Small intestine (tissue), 7 donors: ENCODE measurements around the gene RNF152. TPM values are rescaled to one million over a fixed set of nuclear protein-coding genes. Genes with fewer than 3 reads are reported as not detected.

ENCODE experiments used
- DNase-seq, 2 donors: peaks; one replicate each; pipeline versions ENCODE4 v3.0.0 to v3.0.0-alpha.2; 2013
- FAIRE-seq: peaks from 2 replicates; lab custom pipeline; 2012; peaks lifted over from hg19 to GRCh38; lab: Jason Lieb, UNC
- H3K27ac ChIP-seq, 3 donors: one replicate each; pipeline ENCODE4 v1.5.1; 2013; ENCODE audit warnings: low read length in 2 of 3, mild to moderate bottlenecking in 2 of 3, control low read depth in 1 of 3, inconsistent platforms in 1 of 3, low read depth in 1 of 3, moderate library complexity in 1 of 3
- H3K27me3 ChIP-seq, 3 donors: one replicate each; pipeline ENCODE4 v1.6.1; 2013; ENCODE audit warnings: low read length in 3 of 3, inconsistent platforms in 1 of 3; ENCODE audit not compliant: control insufficient read depth in 3 of 3, insufficient read depth in 3 of 3
- H3K36me3 ChIP-seq, 3 donors: one replicate each; pipeline ENCODE4 v1.6.1; 2013; ENCODE audit warnings: low read length in 3 of 3, inconsistent platforms in 1 of 3, low read depth in 1 of 3, mild to moderate bottlenecking in 1 of 3, moderate library complexity in 1 of 3; ENCODE audit not compliant: control insufficient read depth in 3 of 3, insufficient read depth in 2 of 3
- H3K4me1 ChIP-seq, 3 donors: one replicate each; pipeline ENCODE4 v1.6.1; 2013; ENCODE audit warnings: low read length in 2 of 3, inconsistent platforms in 1 of 3, low read depth in 1 of 3, mild to moderate bottlenecking in 1 of 3, moderate library complexity in 1 of 3; ENCODE audit not compliant: control insufficient read depth in 3 of 3, insufficient read depth in 2 of 3
- H3K4me3 ChIP-seq, 3 donors: one replicate each; pipeline ENCODE4 v1.5.1; 2013; ENCODE audit warnings: low read length in 3 of 3, control low read depth in 1 of 3, inconsistent platforms in 1 of 3, low read depth in 1 of 3, mild to moderate bottlenecking in 1 of 3, moderate library complexity in 1 of 3
- H3K9me3 ChIP-seq, 2 donors: one replicate each; pipeline ENCODE4 v1.6.1; 2013; ENCODE audit warnings: low read depth in 1 of 2, low read length in 1 of 2; ENCODE audit not compliant: control insufficient read depth in 2 of 2, insufficient read depth in 1 of 2
- WGBS, 3 donors: extraction: QIAGEN DNeasy Blood & Tissue Kit; methylation state at CpG; one replicate each; pipeline ENCODE4 v1.1.7; 2013; 5-methylcytosine and 5-hydroxymethylcytosine counted together
- polyA plus RNA-seq, 4 donors: library from polyadenylated mRNA; stranded (reverse) in 3 of 4; unstranded in 1 of 4; fragments of 200-250 nt in 3 of 4; fragments of 120-200 nt in 1 of 4; gene quantifications; one replicate each; pipeline versions ENCODE4 v1.2.1 to v1.2.3, GENCODE V29; 2013
- donor health status: healthy with polysubstance abuse.
- donor health status: control.
- donor health status: control.
- donor health status: Bipolar disorder and iron deficiency.
- donor health status: healthy.

RNF152 gene
- polyA plus RNA-seq, 4 donors: 1.4 to 7.3 (median 4.4) TPM

- Histone ChIP-seq H3K36me3 (no peaks in the 10 kb centered on the region), H3K4me1 (no peaks in the 10 kb centered on the region), H3K27me3 (no peaks in the 10 kb centered on the region), H3K9me3 (peaks cover 2% of the 10 kb centered on the region in 2 donors), H3K27ac (peak overlapping the region in 1 of 3 donors; percentile 12), H3K4me3 (no peak overlapping the region)
- WGBS, 3 donors: 63 to 84% (median 75%) methylated on average over 6 of the region's 6 CpGs
- DNase-seq: no peak
- FAIRE-seq: no peak
Observed at GRCh38 chr18:61831071-61831470, 61.7 kb downstream of the RNF152 start.

DNA sequence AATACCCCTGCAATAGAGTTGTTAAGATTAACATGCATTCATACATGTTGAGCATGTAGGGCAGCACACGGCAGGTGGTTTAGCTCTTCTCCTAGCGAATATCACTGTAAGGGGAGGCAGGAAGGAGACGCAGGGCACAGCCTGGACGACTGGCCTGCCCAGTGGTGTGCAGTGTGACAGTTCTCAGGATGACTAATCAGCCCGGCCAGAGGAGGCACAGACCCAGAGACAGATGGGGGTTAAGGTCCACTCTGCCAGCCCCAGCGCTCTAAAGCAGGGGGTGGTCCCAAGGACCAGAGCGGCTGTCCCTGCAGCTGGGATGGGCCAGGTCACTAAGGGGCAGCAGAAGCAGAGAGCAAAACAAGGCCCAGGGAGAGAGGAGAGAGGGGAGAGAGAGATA is 63.7 kb downstream of the RNF152 start:
- FAIRE-seq (no peak), DNase-seq (peak; percentile 17 to 20)
- Histone ChIP-seq H3K9me3 (peaks cover 0 to under 1% of the 10 kb centered on the region in 2 donors), H3K27me3 (no peaks in the 10 kb centered on the region), H3K36me3 (no peaks in the 10 kb centered on the region), H3K27ac (no peak overlapping the region), H3K4me3 (no peak overlapping the region), H3K4me1 (no peaks in the 10 kb centered on the region)
- WGBS, 3 donors: 79 to 80% (median 79%) methylated on average over 7 of the region's 7 CpGs

GRCh38 chr18:61827591-61827990 is 65.2 kb downstream of the RNF152 start:
- FAIRE-seq (no peak), DNase-seq (no peak)
- Histone ChIP-seq H3K27ac (no peak overlapping the region), H3K9me3 (no peaks in the 10 kb centered on the region), H3K36me3 (no peaks in the 10 kb centered on the region), H3K4me3 (no peak overlapping the region), H3K27me3 (no peaks in the 10 kb centered on the region), H3K4me1 (no peaks in the 10 kb centered on the region)
- 83 to 93% (median 85%) methylated on average over 3 of the region's 3 CpGs for WGBS, 3 donors

- Histone ChIP-seq H3K27ac (no peak overlapping the region), H3K36me3 (no peaks in the 10 kb centered on the region), H3K4me3 (no peak overlapping the region), H3K9me3 (no peaks in the 10 kb centered on the region), H3K27me3 (no peaks in the 10 kb centered on the region), H3K4me1 (no peaks in the 10 kb centered on the region)
- DNase-seq (no peak), FAIRE-seq (no peak)
Observed at GRCh38 chr18:61825386-61825785, 67.4 kb downstream of the RNF152 start.

DNA sequence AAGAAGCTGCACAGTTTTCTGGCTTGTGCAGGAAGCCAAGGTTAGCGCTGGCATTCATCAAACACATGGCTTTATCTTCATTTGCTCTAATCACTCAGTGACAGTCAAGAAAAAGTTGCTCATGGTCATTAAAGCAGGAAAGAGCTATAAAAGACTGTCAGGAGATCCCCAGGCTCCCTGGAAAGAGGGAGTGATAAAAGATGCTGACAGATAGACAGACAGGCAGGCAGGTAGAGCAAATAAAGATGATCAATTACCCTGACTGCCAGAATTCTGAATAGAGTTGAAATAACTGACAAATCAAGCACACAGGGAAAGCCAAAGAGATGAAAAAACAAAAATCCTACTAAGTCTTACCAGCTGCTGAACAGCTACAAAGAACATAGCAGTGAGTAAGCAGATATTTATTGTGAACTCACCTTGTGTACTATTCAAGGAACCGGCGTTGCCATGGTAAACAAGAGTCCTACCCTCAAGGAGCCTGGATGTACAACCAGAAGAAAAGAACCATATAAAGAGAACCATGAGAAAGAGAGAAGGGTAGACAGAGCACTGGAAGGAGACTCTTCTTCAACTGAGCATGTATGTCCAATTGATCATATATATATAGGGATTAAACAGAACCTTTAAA is 68.0 kb downstream of the RNF152 start:
- Histone ChIP-seq H3K9me3 (no peaks in the 10 kb centered on the region), H3K27me3 (no peaks in the 10 kb centered on the region), H3K27ac (no peak overlapping the region), H3K36me3 (no peaks in the 10 kb centered on the region), H3K4me3 (no peak overlapping the region), H3K4me1 (no peaks in the 10 kb centered on the region)
- no peak for FAIRE-seq
- peak in 1 of 2 donors; percentile 16 for DNase-seq
- 83 to 85% (median 85%) methylated on average over 3 of the region's 3 CpGs for WGBS, 3 donors

DNA sequence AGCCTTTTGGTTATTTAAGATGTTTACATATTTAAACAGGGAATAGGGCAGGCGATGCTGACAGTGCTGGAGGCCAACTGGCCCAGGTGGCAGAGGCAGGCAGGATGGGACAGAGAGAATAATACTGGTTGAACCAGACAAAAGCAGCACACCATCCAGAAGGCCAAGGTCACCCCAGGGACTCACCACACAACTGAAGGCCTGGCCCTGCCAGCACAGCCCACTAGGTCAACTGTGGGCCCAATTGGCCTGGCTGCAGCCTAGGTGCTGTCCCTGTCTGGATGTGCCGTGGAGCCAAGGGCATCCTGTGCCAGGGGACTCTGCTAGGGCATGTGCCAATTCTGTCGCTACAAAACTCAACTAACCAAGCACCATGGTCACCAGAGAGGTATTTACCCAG is 69.2 kb downstream of the RNF152 start:
- Histone ChIP-seq H3K9me3 (no peaks in the 10 kb centered on the region), H3K27ac (no peak overlapping the region), H3K4me1 (no peaks in the 10 kb centered on the region), H3K36me3 (no peaks in the 10 kb centered on the region), H3K27me3 (no peaks in the 10 kb centered on the region), H3K4me3 (no peak overlapping the region)
- DNase-seq (no peak), FAIRE-seq (no peak)
- WGBS, 3 donors: 90 to 94% (median 93%) methylated on average over 3 of the region's 3 CpGs

DNA sequence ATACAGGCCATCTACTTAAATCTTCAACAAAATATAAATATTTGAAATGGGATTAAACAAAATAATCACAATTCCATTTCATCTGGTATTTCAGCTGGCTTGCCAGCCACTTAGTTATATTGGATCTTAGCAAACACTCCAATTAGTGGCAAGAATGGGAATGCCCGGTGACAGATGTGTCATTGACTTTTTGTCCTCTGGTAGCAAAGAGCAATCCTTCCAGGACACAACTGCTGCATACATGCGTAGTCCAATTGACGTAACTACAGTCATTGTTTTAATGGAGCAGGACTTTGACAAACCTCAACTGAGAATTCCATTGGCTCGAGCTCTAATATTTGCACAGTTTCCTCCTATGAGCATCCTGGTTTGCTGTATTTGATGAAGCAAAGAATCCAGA is 69.9 kb downstream of the RNF152 start:
- Histone ChIP-seq H3K27ac (no peak overlapping the region), H3K27me3 (no peaks in the 10 kb centered on the region), H3K4me1 (no peaks in the 10 kb centered on the region), H3K36me3 (no peaks in the 10 kb centered on the region), H3K4me3 (no peak overlapping the region), H3K9me3 (no peaks in the 10 kb centered on the region)
- DNase-seq (no peak), FAIRE-seq (no peak)
- WGBS, 3 donors: 81 to 95% (median 88%) methylated on average over 4 of the region's 4 CpGs

DNA sequence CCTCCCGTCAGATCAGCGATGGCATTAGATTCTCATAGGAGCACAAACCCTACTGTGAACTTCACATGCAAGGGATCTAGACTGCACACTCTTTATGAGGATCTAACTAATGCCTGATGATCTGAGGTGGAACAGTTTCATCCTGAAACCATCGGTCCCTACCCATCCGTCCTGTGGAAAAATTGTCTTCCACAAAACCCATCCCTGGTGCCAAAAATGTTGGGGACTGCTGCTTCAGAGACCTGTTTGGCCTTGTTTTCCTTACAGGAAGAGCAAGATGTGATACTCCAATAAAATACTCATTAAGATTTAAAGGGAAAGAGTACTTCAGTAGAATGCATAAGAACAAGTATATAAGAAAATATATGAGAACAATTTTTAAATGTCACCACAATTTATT is 71.1 kb downstream of the RNF152 start:
- FAIRE-seq (no peak), DNase-seq (no peak)
- no peaks in the 10 kb centered on the region for H3K36me3 ChIP-seq
- H3K4me1 ChIP-seq: no peaks in the 10 kb centered on the region
- H3K27me3 ChIP-seq: no peaks in the 10 kb centered on the region
- no peak overlapping the region for H3K4me3 ChIP-seq
- 87 to 91% (median 91%) methylated on average over 4 of the region's 4 CpGs for WGBS, 3 donors
- H3K9me3 ChIP-seq: no peaks in the 10 kb centered on the region
- no peak overlapping the region for H3K27ac ChIP-seq

- no peaks in the 10 kb centered on the region for H3K27me3 ChIP-seq
- H3K27ac ChIP-seq: no peak overlapping the region
- H3K4me1 ChIP-seq: no peaks in the 10 kb centered on the region
- DNase-seq (no peak), FAIRE-seq (no peak)
- peaks cover 0 to 5% (median 0%) of the 10 kb centered on the region in 3 donors for H3K36me3 ChIP-seq
- 87 to 95% (median 92%) methylated on average over 1 of the region's 1 CpG for WGBS, 3 donors
- H3K4me3 ChIP-seq: no peak overlapping the region
- no peaks in the 10 kb centered on the region for H3K9me3 ChIP-seq
Observed at GRCh38 chr18:61820882-61821281, 71.9 kb downstream of the RNF152 start.
